ENCODE measurements around the gene CEP112. TPM values are rescaled to one million over a fixed set of nuclear protein-coding genes. Genes with fewer than 3 reads are reported as not detected.

CEP112 gene
- total and polyA plus RNA-seq, 9 of the 15 experiments (the other 6 are each of a cell fraction or from before 2014, with no cell fraction given) = 0.84 TPM; not detected in 8

GRCh38 chr17:65678546-65678945 is 513.4 kb downstream of the CEP112 start:
- Histone ChIP-seq H3K79me2 (ENCODE audit: control insufficient read depth, insufficient read depth, low read length) (no peaks in the 10 kb centered on the region), H3K9me3 (replicated peaks; ENCODE audit: control insufficient read depth, insufficient read depth, low read depth, low read length) (no peaks in the 10 kb centered on the region), H3K4me3 (no peak overlapping the region), H3K27ac (ENCODE audit: extremely low read depth, low read depth, low read length) (no peak overlapping the region), H3K36me3 (ENCODE audit: control insufficient read depth, insufficient read depth, low read length) (no peaks in the 10 kb centered on the region), H3K9ac (ENCODE audit: insufficient read depth in 1 of 2, low read depth in 2 of 2, low read length in 2 of 2) (no peak overlapping the region), H3K4me1 (replicated peaks in 1 of 2; ENCODE audit: control insufficient read depth in 2 of 2, insufficient read depth in 2 of 2, low read length in 2 of 2) (no peaks in the 10 kb centered on the region), H3K9me1 (ENCODE audit: control insufficient read depth, insufficient read depth, low read length) (no peaks in the 10 kb centered on the region), H3K4me2 (ENCODE audit: insufficient read depth, low read length) (no peak overlapping the region), H2AFZ (ENCODE audit: low read depth, low read length) (no peak overlapping the region), H4K20me1 (replicated peaks; ENCODE audit: control insufficient read depth, insufficient read depth, low read length) (no peaks in the 10 kb centered on the region), H3K27me3 (ENCODE audit: control insufficient read depth in 2 of 2, insufficient read depth in 2 of 2, low read length in 2 of 2) (peaks cover 0 to 3% of the 10 kb centered on the region in 2 experiments; a peak in 2 of 5 replicates)
- intact Hi-C loops (cut with micrococcal nuclease) (no loop called here), in situ Hi-C loops (cut with MboI) (no loop called here)
- WGBS (ENCODE audit: insufficient coverage, low coverage, missing lambda C conversion rate) = under 1% methylated on average over 9 of the region's 9 CpGs
- FAIRE-seq = no peak
- POLR2A ChIA-PET = interaction anchor here (0.7 kb wide), 1 partner anchor 12 kb away, joined by 3 read pairs; no protein-coding TSS in a partner anchor
- CTCF ChIA-PET (ENCODE audit: low intra/inter-chr PET ratio) = no interaction called here
- BruUV-seq (replicated peaks) = no TSS peak
- ATAC-seq = no peak
- DNase-seq (ENCODE audit: extremely low read depth in 1 of 4, low spot score in 3 of 4) = no peak
- TF ChIP-seq ZBTB11 (CRISPR knock-in tag; IDR thresholded peaks at IDR 0.05) (no peak), KAT8 (IDR thresholded peaks at IDR 0.05; ENCODE audit: low read depth) (no peak), E2F3 (CRISPR knock-in tag; IDR thresholded peaks at IDR 0.05) (no peak), DACH1 (IDR thresholded peaks at IDR 0.05; ENCODE audit: partially characterized antibody) (no peak), DDX20 (tag; IDR thresholded peaks at IDR 0.05; ENCODE audit: low read depth) (no peak)
